Hepatocyte (in vitro differentiated cells): Measurements from ENCODE around the gene TES.

Source experiments
- EZH2 ChIP-seq: fragments of 200-600 bp; sonication (generic); IDR thresholded peaks from 2 replicates; pipeline ENCODE4 v1.6.1; 2016; ENCODE audit warnings: antibody characterized with exemption, mild to moderate bottlenecking, borderline replicate concordance
- EZH2phosphoT487 ChIP-seq: fragments of 200-600 bp; sonication (generic); IDR thresholded peaks from one replicate; pipeline ENCODE4 v1.6.1; 2018; ENCODE audit warnings: antibody characterized with exemption, mild to moderate bottlenecking, low read depth, moderate library complexity; ENCODE audit not compliant: unreplicated experiment, severe bottlenecking
- TF ChIP-seq, protein P1 (sequence below): fragments of 200-600 bp; sonication (generic); IDR thresholded peaks from 2 replicates; pipeline ENCODE4 v1.5.1; 2016; ENCODE audit warnings: antibody characterized with exemption, mild to moderate bottlenecking; ENCODE audit not compliant: poor library complexity

DNA sequence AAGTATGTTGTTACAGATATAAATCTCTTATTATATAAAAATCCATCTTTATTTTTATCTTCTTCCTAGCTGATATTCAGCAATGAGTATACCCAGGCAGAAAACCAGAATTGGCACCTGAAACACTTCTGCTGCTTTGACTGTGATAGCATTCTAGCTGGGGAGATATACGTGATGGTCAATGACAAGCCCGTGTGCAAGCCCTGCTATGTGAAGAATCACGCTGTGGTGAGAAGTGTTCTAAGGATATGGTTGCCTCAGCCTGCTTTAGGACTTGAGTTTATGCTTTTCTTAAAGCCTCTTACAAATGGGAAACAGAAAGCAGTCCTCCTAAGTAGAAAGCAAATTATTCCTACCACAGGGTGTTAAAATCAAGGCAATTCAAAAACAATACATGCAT lies 41.9 kb downstream of the TES start:
- TF ChIP-seq, protein P1, sequence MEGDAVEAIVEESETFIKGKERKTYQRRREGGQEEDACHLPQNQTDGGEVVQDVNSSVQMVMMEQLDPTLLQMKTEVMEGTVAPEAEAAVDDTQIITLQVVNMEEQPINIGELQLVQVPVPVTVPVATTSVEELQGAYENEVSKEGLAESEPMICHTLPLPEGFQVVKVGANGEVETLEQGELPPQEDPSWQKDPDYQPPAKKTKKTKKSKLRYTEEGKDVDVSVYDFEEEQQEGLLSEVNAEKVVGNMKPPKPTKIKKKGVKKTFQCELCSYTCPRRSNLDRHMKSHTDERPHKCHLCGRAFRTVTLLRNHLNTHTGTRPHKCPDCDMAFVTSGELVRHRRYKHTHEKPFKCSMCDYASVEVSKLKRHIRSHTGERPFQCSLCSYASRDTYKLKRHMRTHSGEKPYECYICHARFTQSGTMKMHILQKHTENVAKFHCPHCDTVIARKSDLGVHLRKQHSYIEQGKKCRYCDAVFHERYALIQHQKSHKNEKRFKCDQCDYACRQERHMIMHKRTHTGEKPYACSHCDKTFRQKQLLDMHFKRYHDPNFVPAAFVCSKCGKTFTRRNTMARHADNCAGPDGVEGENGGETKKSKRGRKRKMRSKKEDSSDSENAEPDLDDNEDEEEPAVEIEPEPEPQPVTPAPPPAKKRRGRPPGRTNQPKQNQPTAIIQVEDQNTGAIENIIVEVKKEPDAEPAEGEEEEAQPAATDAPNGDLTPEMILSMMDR: no peak
- TF ChIP-seq EZH2 (no peak), EZH2phosphoT487 (no peak)
